BLaER1 treated with 17β-estradiol and CSF1 and Interleukin-3, amounts not matched to agents 10 nM and 100 nM (cell line): ENCODE data around the gene COL25A1.

Experiments used
- H3K27ac ChIP-seq, 11 experiments: shearing (Covaris generic); formaldehyde crosslinking; 2 replicates each; pipeline ENCODE4 v1.8.1; 2022
- H3K27me3 ChIP-seq, 11 experiments: shearing (Covaris generic); formaldehyde crosslinking; 2 replicates each; pipeline ENCODE4 v1.8.1; 2022
- H3K36me3 ChIP-seq, 11 experiments: shearing (Covaris generic); formaldehyde crosslinking; 2 replicates each; pipeline ENCODE4 v1.8.1; 2022
- H3K4me1 ChIP-seq, 10 experiments: shearing (Covaris generic); formaldehyde crosslinking; 2 replicates each; pipeline ENCODE4 v1.8.1; 2022
- H3K4me2 ChIP-seq, 11 experiments: shearing (Covaris generic); formaldehyde crosslinking; 2 replicates each; pipeline ENCODE4 v1.8.1; 2022
- H3K4me3 ChIP-seq, 10 experiments: shearing (Covaris generic); formaldehyde crosslinking; 2 replicates each; pipeline ENCODE4 v1.8.1; 2022
- H3K9ac ChIP-seq, 11 experiments: shearing (Covaris generic); formaldehyde crosslinking; 2 replicates each; pipeline ENCODE4 v1.8.1; 2022
- H3K9me3 ChIP-seq, 11 experiments: shearing (Covaris generic); formaldehyde crosslinking; replicated peaks in 1 of 11; 2 replicates each; pipeline ENCODE4 v1.8.1; 2022
- H4K20me1 ChIP-seq, 11 experiments: shearing (Covaris generic); formaldehyde crosslinking; 2 replicates each; pipeline ENCODE4 v1.8.1; 2022
- Cebpa-rat ChIP-seq, 11 experiments: shearing (Covaris generic); IDR thresholded peaks; 2 replicates each; pipeline ENCODE4 v1.8.1; 2022

COL25A1 gene

DNA sequence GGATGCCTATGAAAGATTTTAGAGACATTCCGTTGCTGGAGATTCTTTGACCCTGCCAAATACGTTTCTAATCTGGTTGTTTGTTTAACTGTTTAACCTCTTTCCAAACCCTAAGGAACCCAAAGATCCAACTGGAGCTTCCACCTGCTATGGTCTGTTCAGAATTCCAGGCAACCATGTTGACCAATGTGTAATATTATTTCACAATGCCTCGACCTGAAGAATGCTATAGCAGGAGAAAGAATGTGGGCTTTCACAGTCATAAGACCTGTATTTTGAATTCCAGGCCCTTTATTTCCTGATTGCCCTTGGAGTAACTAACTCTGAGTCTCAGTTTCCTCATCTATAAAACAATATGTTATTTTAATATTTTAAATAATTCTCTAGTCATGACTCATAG, 90.8 kb downstream of the COL25A1 start:
- no peak overlapping the region for H3K9ac ChIP-seq
- no peaks in the 10 kb centered on the region for H3K27me3 ChIP-seq
- H3K4me3 ChIP-seq, result no peak overlapping the region
- no peak overlapping the region for H3K27ac ChIP-seq
- no peak for TF ChIP-seq Cebpa-rat (IDR thresholded peaks at IDR 0.05)
- H3K4me1 ChIP-seq, result no peaks in the 10 kb centered on the region
- H3K4me2 ChIP-seq, result no peak overlapping the region
- H3K36me3 ChIP-seq, result no peaks in the 10 kb centered on the region
- H4K20me1 ChIP-seq, result no peaks in the 10 kb centered on the region
- no peaks in the 10 kb centered on the region for H3K9me3 ChIP-seq

DNA sequence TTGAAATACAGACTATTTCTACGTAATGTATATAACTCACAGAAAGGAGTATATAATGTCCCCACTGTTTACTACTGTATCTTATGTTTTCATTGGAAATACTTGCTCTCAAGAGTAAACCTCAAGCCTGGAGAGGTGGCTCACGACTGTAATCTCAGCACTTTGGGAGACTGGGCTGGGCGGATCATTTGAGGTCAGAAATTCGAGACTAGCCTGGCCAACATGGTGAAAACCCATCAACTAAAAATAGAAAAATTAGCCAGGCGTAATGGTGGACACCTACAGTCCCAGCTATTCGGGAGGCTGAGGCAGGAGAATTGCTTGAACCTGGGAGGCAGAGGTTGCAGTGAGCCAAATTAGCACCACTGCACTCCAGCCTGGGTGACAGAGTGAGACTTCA, 92.8 kb downstream of the COL25A1 start:
- Histone ChIP-seq H3K4me2 (no peak overlapping the region), H3K9ac (no peak overlapping the region), H3K4me3 (no peak overlapping the region), H3K9me3 (no peaks in the 10 kb centered on the region), H3K4me1 (no peaks in the 10 kb centered on the region), H4K20me1 (no peaks in the 10 kb centered on the region), H3K27ac (no peak overlapping the region), H3K36me3 (no peaks in the 10 kb centered on the region), H3K27me3 (no peaks in the 10 kb centered on the region)
- TF ChIP-seq Cebpa-rat (IDR thresholded peaks at IDR 0.05), result no peak

DNA sequence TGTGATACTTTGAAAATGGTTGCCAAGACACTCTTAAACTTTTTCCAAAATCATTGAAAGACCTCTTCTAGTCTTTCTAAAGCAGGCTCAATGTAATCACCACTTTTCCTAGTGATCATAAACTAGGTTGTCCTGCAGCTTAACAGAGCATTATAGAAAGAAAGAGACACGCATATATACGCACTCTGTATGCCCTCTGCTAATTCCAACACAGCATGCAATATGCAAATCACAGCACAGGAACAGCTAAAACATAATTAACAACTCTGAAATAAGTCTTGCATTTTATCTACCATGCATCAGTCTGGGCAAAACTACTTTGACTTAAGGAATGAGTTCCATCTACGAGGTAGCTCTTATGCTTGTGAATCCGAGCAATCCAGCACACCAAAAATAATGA, 94.6 kb downstream of the COL25A1 start:
- Histone ChIP-seq H4K20me1 (no peaks in the 10 kb centered on the region), H3K27ac (no peak overlapping the region), H3K9me3 (no peaks in the 10 kb centered on the region), H3K4me2 (no peak overlapping the region), H3K4me3 (no peak overlapping the region), H3K9ac (no peak overlapping the region), H3K27me3 (no peaks in the 10 kb centered on the region), H3K4me1 (no peaks in the 10 kb centered on the region), H3K36me3 (no peaks in the 10 kb centered on the region)
- no peak for TF ChIP-seq Cebpa-rat (IDR thresholded peaks at IDR 0.05)

- no peaks in the 10 kb centered on the region for H3K9me3 ChIP-seq
- H4K20me1 ChIP-seq, result no peaks in the 10 kb centered on the region
- no peak overlapping the region for H3K9ac ChIP-seq
- H3K4me3 ChIP-seq, result no peak overlapping the region
- no peaks in the 10 kb centered on the region for H3K27me3 ChIP-seq
- H3K27ac ChIP-seq, result no peak overlapping the region
- H3K4me2 ChIP-seq, result no peak overlapping the region
- no peak for TF ChIP-seq Cebpa-rat (IDR thresholded peaks at IDR 0.05)
- no peaks in the 10 kb centered on the region for H3K36me3 ChIP-seq
- H3K4me1 ChIP-seq, result no peaks in the 10 kb centered on the region
These were observed 95.4 kb downstream of the COL25A1 start for GRCh38 chr4:109207061-109207460.

GRCh38 chr4:109206620-109207019, 95.8 kb downstream of the COL25A1 start:
- Histone ChIP-seq H3K9me3 (no peaks in the 10 kb centered on the region), H3K27ac (no peak overlapping the region), H3K9ac (no peak overlapping the region), H3K4me3 (no peak overlapping the region), H3K4me1 (no peaks in the 10 kb centered on the region), H3K27me3 (no peaks in the 10 kb centered on the region), H3K4me2 (no peak overlapping the region), H4K20me1 (no peaks in the 10 kb centered on the region), H3K36me3 (no peaks in the 10 kb centered on the region)
- no peak for TF ChIP-seq Cebpa-rat (IDR thresholded peaks at IDR 0.05)

DNA sequence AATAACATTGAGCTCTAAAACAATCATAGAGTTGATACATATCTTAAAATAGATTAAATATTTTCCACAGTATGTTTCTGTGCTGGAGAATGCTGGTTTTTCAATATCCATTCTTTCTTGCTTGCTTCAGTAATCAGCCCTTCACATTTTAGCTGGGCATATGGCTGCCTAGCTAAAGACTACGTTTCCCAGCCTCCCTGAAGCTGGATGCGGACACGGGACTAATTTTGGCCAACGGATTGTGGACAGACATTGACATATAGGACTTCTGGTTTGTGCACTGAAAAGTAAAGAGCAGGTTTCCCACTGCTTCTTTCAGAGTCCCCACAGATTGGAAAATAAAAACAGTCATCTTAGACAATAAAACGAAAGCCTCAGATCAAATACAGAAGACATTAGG, 97.3 kb downstream of the COL25A1 start:
- Histone ChIP-seq H3K9ac (no peak overlapping the region), H3K9me3 (no peaks in the 10 kb centered on the region)
- TF ChIP-seq Cebpa-rat (IDR thresholded peaks at IDR 0.05), result no peak

DNA sequence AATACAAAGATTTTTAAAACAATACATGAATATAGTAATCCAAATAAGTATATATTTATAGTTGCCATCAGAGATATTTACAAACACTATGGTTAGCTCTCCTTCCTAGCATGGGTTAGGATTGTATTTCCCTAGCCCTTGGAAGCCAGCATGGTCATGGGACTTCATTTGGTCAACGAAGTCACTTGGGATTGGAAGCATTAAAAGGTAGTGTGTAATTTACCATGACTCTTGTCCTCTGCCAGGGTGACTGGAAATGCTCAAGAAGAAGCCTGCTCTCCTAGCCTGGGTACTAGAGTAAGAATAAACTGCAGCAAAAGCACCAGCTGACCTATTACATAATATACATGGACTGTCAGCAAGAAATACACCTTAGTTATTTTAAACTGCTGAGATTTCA, 102.9 kb downstream of the COL25A1 start:
- Histone ChIP-seq H3K4me1 (no peaks in the 10 kb centered on the region), H3K9ac (no peak overlapping the region), H3K4me3 (no peak overlapping the region), H3K27ac (no peak overlapping the region), H4K20me1 (no peaks in the 10 kb centered on the region), H3K9me3 (no peaks in the 10 kb centered on the region), H3K27me3 (no peaks in the 10 kb centered on the region), H3K4me2 (no peak overlapping the region), H3K36me3 (no peaks in the 10 kb centered on the region)
- no peak for TF ChIP-seq Cebpa-rat (IDR thresholded peaks at IDR 0.05)

More for the DNA sequence above, 97.3 kb downstream of the COL25A1 start:
- no peaks in the 10 kb centered on the region for H4K20me1 ChIP-seq
- no peaks in the 10 kb centered on the region for H3K4me1 ChIP-seq
- H3K36me3 ChIP-seq, result no peaks in the 10 kb centered on the region
- no peak overlapping the region for H3K27ac ChIP-seq
- H3K4me3 ChIP-seq, result no peak overlapping the region
- H3K4me2 ChIP-seq, result no peak overlapping the region
- no peaks in the 10 kb centered on the region for H3K27me3 ChIP-seq

DNA sequence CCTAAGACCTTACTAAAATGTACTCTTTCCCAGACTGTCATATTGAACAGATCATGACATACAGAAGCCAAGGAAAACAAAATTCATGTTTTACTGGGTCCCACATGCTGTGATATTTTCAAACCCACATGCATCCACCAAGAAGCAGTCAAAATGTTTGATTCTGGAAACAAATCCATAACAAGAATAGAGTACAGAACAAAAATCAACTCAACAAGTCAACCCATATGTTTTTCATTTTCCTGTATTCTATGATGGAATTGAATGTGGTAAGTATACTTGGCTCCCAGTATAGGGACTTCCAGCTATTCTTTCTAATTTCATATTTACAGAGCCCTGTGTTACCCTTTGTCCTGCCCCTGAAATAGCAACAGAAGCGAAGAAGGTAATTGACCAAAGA, 106.8 kb downstream of the COL25A1 start:
- Histone ChIP-seq H4K20me1 (no peaks in the 10 kb centered on the region), H3K4me2 (no peak overlapping the region), H3K4me1 (no peaks in the 10 kb centered on the region), H3K36me3 (no peaks in the 10 kb centered on the region), H3K4me3 (no peak overlapping the region), H3K27ac (no peak overlapping the region), H3K9ac (no peak overlapping the region), H3K9me3 (no peaks in the 10 kb centered on the region), H3K27me3 (no peaks in the 10 kb centered on the region)
- no peak for TF ChIP-seq Cebpa-rat (IDR thresholded peaks at IDR 0.05)

- H4K20me1 ChIP-seq, result no peaks in the 10 kb centered on the region
- no peak overlapping the region for H3K27ac ChIP-seq
- no peaks in the 10 kb centered on the region for H3K36me3 ChIP-seq
- no peaks in the 10 kb centered on the region for H3K4me1 ChIP-seq
- H3K9me3 ChIP-seq, result no peaks in the 10 kb centered on the region
- H3K27me3 ChIP-seq, result no peaks in the 10 kb centered on the region
- H3K9ac ChIP-seq, result no peak overlapping the region
- TF ChIP-seq Cebpa-rat (IDR thresholded peaks at IDR 0.05), result no peak
- no peak overlapping the region for H3K4me3 ChIP-seq
- no peak overlapping the region for H3K4me2 ChIP-seq
These were observed 111.2 kb downstream of the COL25A1 start for GRCh38 chr4:109191216-109191615.

DNA sequence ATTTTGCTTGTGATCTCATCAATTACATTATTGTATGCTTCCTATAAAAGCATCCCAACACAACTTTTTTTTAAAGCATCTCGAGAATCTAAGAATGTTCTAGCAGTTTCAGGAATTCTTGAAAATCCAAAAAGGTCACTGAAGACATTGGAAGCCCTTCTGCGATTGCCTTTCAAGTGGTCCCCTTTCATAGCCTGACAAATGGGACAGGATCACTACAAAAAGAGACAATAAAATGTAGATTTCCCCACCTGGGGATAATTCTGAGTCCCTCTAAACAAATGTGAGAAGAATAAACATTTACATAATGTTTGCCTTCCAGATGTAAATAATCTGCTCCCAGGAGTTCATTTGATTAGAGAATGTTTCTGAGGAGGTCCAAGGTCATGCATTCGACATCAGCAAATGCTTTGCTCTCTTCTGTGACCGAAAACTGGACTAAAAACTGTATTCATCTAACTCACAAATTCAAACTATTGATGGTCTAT, 116.0 kb downstream of the COL25A1 start:
- H3K9ac ChIP-seq, result no peak overlapping the region
- no peak for TF ChIP-seq Cebpa-rat (IDR thresholded peaks at IDR 0.05)
- no peaks in the 10 kb centered on the region for H3K36me3 ChIP-seq
- no peaks in the 10 kb centered on the region for H3K27me3 ChIP-seq
- no peaks in the 10 kb centered on the region for H4K20me1 ChIP-seq
- H3K4me2 ChIP-seq, result no peak overlapping the region
- peaks cover 0 to 10% (median 0%) of the 10 kb centered on the region in 10 experiments; a peak in 4 of 20 replicates for H3K4me1 ChIP-seq
- no peak overlapping the region for H3K27ac ChIP-seq
- no peak overlapping the region for H3K4me3 ChIP-seq
- no peaks in the 10 kb centered on the region for H3K9me3 ChIP-seq
